Measurements from ENCODE around the gene ZNF343. TPM values are rescaled to one million over a fixed set of nuclear protein-coding genes. Genes with fewer than 3 reads are reported as not detected.

Gene ZNF343
- total and polyA plus RNA-seq, 2 donors from 2014 or later: 7.9 to 12.1 TPM

GRCh38 chr20:2446845-2447244, 61.9 kb downstream of the ZNF343 start:
- FAIRE-seq (no peak), DNase-seq (no peak)
- peaks cover 0 to 3% (median 0%) of the 10 kb centered on the region in 3 donors for H3K9me3 ChIP-seq (ENCODE audit: control insufficient read depth in 2 of 3, insufficient read depth in 1 of 3, low read length in 3 of 3)
- no peaks in the 10 kb centered on the region for H3K27me3 ChIP-seq (ENCODE audit: control insufficient read depth, insufficient read depth, low read length)
- no peak overlapping the region for H3K27ac ChIP-seq (ENCODE audit: low read depth in 2 of 2, low read length in 2 of 2)
- intact Hi-C loops (cut with DNase I): no loop called here
- TF ChIP-seq CTCF (IDR thresholded peaks at IDR 0.05; ENCODE audit: borderline replicate concordance, extremely low read depth, insufficient read depth): no peak
- no peaks in the 10 kb centered on the region for H3K36me3 ChIP-seq (ENCODE audit: control insufficient read depth in 2 of 3, insufficient read depth in 3 of 3, low read length in 3 of 3)
- H3K4me1 ChIP-seq (ENCODE audit: control insufficient read depth in 2 of 3, insufficient read depth in 2 of 3, low read depth in 1 of 3, low read length in 3 of 3): no peaks in the 10 kb centered on the region
- no peak overlapping the region for H3K9ac ChIP-seq (ENCODE audit: low read length in 3 of 3)
- H3K4me3 ChIP-seq (ENCODE audit: low read length in 3 of 3): no peak overlapping the region

Other genes starting within 250 kb of the ZNF343 start
- gene TGM3, start 212.9 kb downstream of the ZNF343 start, total RNA-seq: 0.13 TPM
- gene TGM3, start 212.9 kb downstream of the ZNF343 start, polyA plus RNA-seq (ENCODE audit: insufficient read depth, low read depth, low replicate concordance): not detected
- not detected for gene TGM6, start 128.0 kb downstream of the ZNF343 start, total RNA-seq
- not detected for gene TGM6, start 128.0 kb downstream of the ZNF343 start, polyA plus RNA-seq (ENCODE audit: insufficient read depth, low read depth, low replicate concordance)
- gene SNRPB, start 38.1 kb downstream of the ZNF343 start, total RNA-seq: 118 TPM
- 144 TPM for gene SNRPB, start 38.1 kb downstream of the ZNF343 start, polyA plus RNA-seq (ENCODE audit: insufficient read depth, low read depth, low replicate concordance)
- gene TMC2, start 27.7 kb upstream of the ZNF343 start, total RNA-seq: not detected
- gene TMC2, start 27.7 kb upstream of the ZNF343 start, polyA plus RNA-seq (ENCODE audit: insufficient read depth, low read depth, low replicate concordance): not detected
- gene NOP56, start 143.7 kb upstream of the ZNF343 start, total RNA-seq: 110 TPM
- gene NOP56, start 143.7 kb upstream of the ZNF343 start, polyA plus RNA-seq (ENCODE audit: insufficient read depth, low read depth, low replicate concordance): 68.8 TPM
- gene IDH3B, start 155.3 kb upstream of the ZNF343 start, total RNA-seq: 77.3 TPM
- gene IDH3B, start 155.3 kb upstream of the ZNF343 start, polyA plus RNA-seq (ENCODE audit: insufficient read depth, low read depth, low replicate concordance): 134 TPM
- 10.2 TPM for gene EBF4, start 183.9 kb upstream of the ZNF343 start, total RNA-seq
- 8.8 TPM for gene EBF4, start 183.9 kb upstream of the ZNF343 start, polyA plus RNA-seq (ENCODE audit: insufficient read depth, low read depth, low replicate concordance)